Thoracic aorta (tissue), 2 donors: ENCODE data around the gene MDFI. TPM values are rescaled to one million over a fixed set of nuclear protein-coding genes. Genes with fewer than 3 reads are reported as not detected.

ENCODE experiments used
- ATAC-seq: fragments of 150-250 bp; one replicate; pipeline ENCODE4 v1.8.0; 2017; ENCODE audit warnings: low read depth; ENCODE audit not compliant: insufficient number of reproducible peaks, low FRiP score
- DNase-seq: peaks from one replicate; pipeline ENCODE4 v3.0.0-alpha.2; 2020; ENCODE audit warnings: low spot score
- H3K27ac ChIP-seq, 2 donors: fragments of 200-600 bp; sonication (generic); 1 replicate in 1 of 2; 2 replicates in 1 of 2; pipeline ENCODE4 v1.5.1; 2016; ENCODE audit warnings: mild to moderate bottlenecking in 2 of 2, moderate library complexity in 2 of 2
- H3K27me3 ChIP-seq: fragments of 200-600 bp; sonication (generic); replicated peaks from 2 replicates; pipeline ENCODE4 v1.6.0; 2016; ENCODE audit warnings: mild to moderate bottlenecking; ENCODE audit not compliant: insufficient read depth
- H3K36me3 ChIP-seq: fragments of 200-600 bp; sonication (generic); one replicate; pipeline ENCODE4 v1.5.1; 2016
- H3K4me1 ChIP-seq, 2 donors: fragments of 200-600 bp; sonication (generic); 1 replicate in 1 of 2; 2 replicates in 1 of 2; pipeline versions ENCODE4 v1.5.1 to v1.6.0; 2016; ENCODE audit warnings: low read depth in 2 of 2, mild to moderate bottlenecking in 1 of 2; ENCODE audit not compliant: control insufficient read depth in 1 of 2
- H3K4me3 ChIP-seq: fragments of 200-600 bp; sonication (generic); 2 replicates; pipeline ENCODE4 v1.5.1; 2016; ENCODE audit warnings: mild to moderate bottlenecking
- H3K9me3 ChIP-seq: fragments of 200-600 bp; sonication (generic); 2 replicates; pipeline ENCODE4 v1.5.1; 2016
- CTCF ChIP-seq: fragments of 200-600 bp; sonication (generic); IDR thresholded peaks from one replicate; pipeline ENCODE4 v1.5.1; 2019; ENCODE audit warnings: antibody characterized with exemption
- total RNA-seq, 2 donors: library from RNA; depleted of rRNA; stranded (reverse); fragments of >200 nt; gene quantifications; one replicate each; pipeline versions ENCODE4 v1.1.0 to v1.2.3, GENCODE V29; 2016

Gene MDFI
- total RNA-seq, 2 donors from 2014 or later, result 5.1 to 10.3 TPM

- no peak for DNase-seq
- Histone ChIP-seq H3K4me3 (no peak overlapping the region), H3K27ac (no peak overlapping the region), H3K36me3 (peaks cover 16% of the 10 kb centered on the region), H3K9me3 (no peaks in the 10 kb centered on the region), H3K27me3 (no peaks in the 10 kb centered on the region), H3K4me1 (no peaks in the 10 kb centered on the region)
- no peak for ATAC-seq
- TF ChIP-seq CTCF, result no peak
Observed at GRCh38 chr6:41692730-41693129, 54.5 kb downstream of the MDFI start.

GRCh38 chr6:41693281-41694240 lies 55.3 kb downstream of the MDFI start:
- DNase-seq (no peak), ATAC-seq (no peak)
- Histone ChIP-seq H3K27ac (no peak overlapping the region), H3K27me3 (no peaks in the 10 kb centered on the region), H3K9me3 (no peaks in the 10 kb centered on the region), H3K4me3 (no peak overlapping the region), H3K36me3 (peaks cover 11% of the 10 kb centered on the region), H3K4me1 (no peaks in the 10 kb centered on the region)
- no peak for TF ChIP-seq CTCF

GRCh38 chr6:41694815-41695526 lies 56.7 kb downstream of the MDFI start:
- H3K36me3 ChIP-seq, result peaks cover 11% of the 10 kb centered on the region
- no peak overlapping the region for H3K4me3 ChIP-seq
- DNase-seq (no peak), ATAC-seq (no peak)
- H3K9me3 ChIP-seq, result no peaks in the 10 kb centered on the region
- H3K4me1 ChIP-seq, result no peaks in the 10 kb centered on the region
- no peak overlapping the region for H3K27ac ChIP-seq
- H3K27me3 ChIP-seq, result no peaks in the 10 kb centered on the region
- TF ChIP-seq CTCF, result no peak

- H3K36me3 ChIP-seq, result peaks cover 3% of the 10 kb centered on the region
- H3K27ac ChIP-seq, result no peak overlapping the region
- no peaks in the 10 kb centered on the region for H3K9me3 ChIP-seq
- H3K4me1 ChIP-seq, result no peaks in the 10 kb centered on the region
- DNase-seq (no peak), ATAC-seq (no peak)
- no peak overlapping the region for H3K4me3 ChIP-seq
- no peak for TF ChIP-seq CTCF
- no peaks in the 10 kb centered on the region for H3K27me3 ChIP-seq
Observed at GRCh38 chr6:41695825-41696224, 57.6 kb downstream of the MDFI start.

- ATAC-seq, result no peak
- no peaks in the 10 kb centered on the region for H3K4me1 ChIP-seq
Observed at GRCh38 chr6:41696788-41697187, 58.5 kb downstream of the MDFI start.

More at GRCh38 chr6:41696788-41697187, 58.5 kb downstream of the MDFI start:
- no peaks in the 10 kb centered on the region for H3K9me3 ChIP-seq
- H3K27me3 ChIP-seq, result no peaks in the 10 kb centered on the region
- no peak for TF ChIP-seq CTCF
- H3K27ac ChIP-seq, result no peak overlapping the region
- DNase-seq, result no peak
- no peaks in the 10 kb centered on the region for H3K36me3 ChIP-seq
- no peak overlapping the region for H3K4me3 ChIP-seq
